ENCODE measurements around the gene SLC24A1. TPM values are rescaled to one million over a fixed set of nuclear protein-coding genes. Genes with fewer than 3 reads are reported as not detected.

The SLC24A1 gene
- total RNA-seq, 4 donors from 2014 or later, result 2.0 to 12.3 (median 8.8) TPM

DNA sequence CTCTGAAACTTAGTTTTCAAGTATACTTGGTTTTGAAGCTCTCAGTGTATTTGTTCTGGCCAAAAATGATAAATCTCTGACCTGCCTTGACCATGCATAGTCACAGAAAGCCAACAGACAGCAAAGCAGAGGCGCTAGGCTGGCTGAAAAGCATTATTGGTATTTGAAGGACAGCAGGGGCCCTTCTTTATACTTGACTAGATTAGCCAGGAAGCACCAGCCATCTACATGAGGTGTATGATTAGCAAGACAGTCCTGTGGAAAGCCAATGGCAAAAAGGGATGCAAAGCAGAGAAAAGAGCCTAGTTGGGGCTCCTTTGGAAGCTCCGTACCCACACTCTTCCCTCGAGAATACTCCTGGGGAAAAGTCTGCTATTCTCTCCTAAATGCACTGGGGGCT, 7.8 kb downstream of the SLC24A1 start:
- intact Hi-C loops (cut with DNase I; ENCODE audit: low total_unique reads), result no loop called here
- no peaks in the 10 kb centered on the region for H3K27me3 ChIP-seq
- DNase-seq, result no peak
- no peaks in the 10 kb centered on the region for H3K9me3 ChIP-seq
- no peak overlapping the region for H3K4me3 ChIP-seq
- no peaks in the 10 kb centered on the region for H3K4me1 ChIP-seq
- no peak overlapping the region for H3K27ac ChIP-seq
- H3K36me3 ChIP-seq, result no peaks in the 10 kb centered on the region
- TF ChIP-seq, protein P1, sequence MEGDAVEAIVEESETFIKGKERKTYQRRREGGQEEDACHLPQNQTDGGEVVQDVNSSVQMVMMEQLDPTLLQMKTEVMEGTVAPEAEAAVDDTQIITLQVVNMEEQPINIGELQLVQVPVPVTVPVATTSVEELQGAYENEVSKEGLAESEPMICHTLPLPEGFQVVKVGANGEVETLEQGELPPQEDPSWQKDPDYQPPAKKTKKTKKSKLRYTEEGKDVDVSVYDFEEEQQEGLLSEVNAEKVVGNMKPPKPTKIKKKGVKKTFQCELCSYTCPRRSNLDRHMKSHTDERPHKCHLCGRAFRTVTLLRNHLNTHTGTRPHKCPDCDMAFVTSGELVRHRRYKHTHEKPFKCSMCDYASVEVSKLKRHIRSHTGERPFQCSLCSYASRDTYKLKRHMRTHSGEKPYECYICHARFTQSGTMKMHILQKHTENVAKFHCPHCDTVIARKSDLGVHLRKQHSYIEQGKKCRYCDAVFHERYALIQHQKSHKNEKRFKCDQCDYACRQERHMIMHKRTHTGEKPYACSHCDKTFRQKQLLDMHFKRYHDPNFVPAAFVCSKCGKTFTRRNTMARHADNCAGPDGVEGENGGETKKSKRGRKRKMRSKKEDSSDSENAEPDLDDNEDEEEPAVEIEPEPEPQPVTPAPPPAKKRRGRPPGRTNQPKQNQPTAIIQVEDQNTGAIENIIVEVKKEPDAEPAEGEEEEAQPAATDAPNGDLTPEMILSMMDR (IDR thresholded peaks at IDR 0.05), result no peak
- TF ChIP-seq POLR2A (IDR thresholded peaks at IDR 0.05), result no peak

DNA sequence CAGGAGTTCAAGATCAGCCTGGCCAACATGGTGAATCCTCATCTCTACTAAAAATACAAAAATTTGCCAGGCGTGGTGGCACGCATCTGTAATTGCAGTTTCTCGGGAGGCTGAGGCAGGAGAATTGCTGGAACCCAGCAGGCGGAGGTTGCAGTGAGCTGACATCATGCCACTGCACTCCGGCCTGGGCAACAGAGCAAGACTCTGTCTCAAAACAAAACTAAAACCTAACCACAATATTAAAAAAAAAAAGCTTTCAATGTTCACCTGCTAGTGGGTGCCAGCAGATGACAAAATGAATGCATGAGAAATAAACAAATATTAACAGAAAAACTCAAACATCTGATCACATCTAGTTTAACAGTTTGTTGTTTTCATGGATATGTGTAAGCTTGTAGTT, 9.0 kb downstream of the SLC24A1 start:
- no peaks in the 10 kb centered on the region for H3K9me3 ChIP-seq
- intact Hi-C loops (cut with DNase I; ENCODE audit: low total_unique reads), result no loop called here
- DNase-seq, result no peak
- H3K27ac ChIP-seq, result no peak overlapping the region
- no peak overlapping the region for H3K4me3 ChIP-seq
- H3K27me3 ChIP-seq, result no peaks in the 10 kb centered on the region
- TF ChIP-seq, protein P1 (IDR thresholded peaks at IDR 0.05), result no peak
- TF ChIP-seq POLR2A (IDR thresholded peaks at IDR 0.05), result no peak
- H3K4me1 ChIP-seq, result no peaks in the 10 kb centered on the region
- H3K36me3 ChIP-seq, result no peaks in the 10 kb centered on the region

DNA sequence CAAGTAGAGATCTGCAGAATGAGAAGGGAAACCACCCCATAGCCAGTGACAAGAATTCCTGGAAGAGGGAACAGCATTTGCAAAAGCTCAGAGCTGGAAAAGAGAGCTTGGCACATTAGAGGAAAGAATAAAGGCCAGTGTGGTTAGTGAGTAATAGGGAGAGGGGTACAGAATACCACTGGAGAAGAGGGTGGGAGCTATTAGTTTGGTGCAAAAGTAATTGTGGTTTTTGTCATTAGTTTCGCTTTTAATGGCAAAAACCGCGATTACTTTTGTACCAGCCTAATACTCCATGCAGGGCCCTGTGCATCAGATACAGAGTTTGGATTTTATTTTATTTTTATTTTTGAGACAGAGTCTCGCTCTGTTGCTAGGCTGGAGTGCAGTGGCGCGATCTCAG, 9.8 kb downstream of the SLC24A1 start:
- Histone ChIP-seq H3K27me3 (no peaks in the 10 kb centered on the region), H3K27ac (no peak overlapping the region), H3K9me3 (no peaks in the 10 kb centered on the region), H3K4me1 (no peaks in the 10 kb centered on the region), H3K4me3 (no peak overlapping the region), H3K36me3 (no peaks in the 10 kb centered on the region)
- TF ChIP-seq POLR2A (IDR thresholded peaks at IDR 0.05), result no peak
- TF ChIP-seq, protein P1 (IDR thresholded peaks at IDR 0.05), result no peak
- DNase-seq, result no peak
- intact Hi-C loops (cut with DNase I; ENCODE audit: low total_unique reads), result no loop called here

DNA sequence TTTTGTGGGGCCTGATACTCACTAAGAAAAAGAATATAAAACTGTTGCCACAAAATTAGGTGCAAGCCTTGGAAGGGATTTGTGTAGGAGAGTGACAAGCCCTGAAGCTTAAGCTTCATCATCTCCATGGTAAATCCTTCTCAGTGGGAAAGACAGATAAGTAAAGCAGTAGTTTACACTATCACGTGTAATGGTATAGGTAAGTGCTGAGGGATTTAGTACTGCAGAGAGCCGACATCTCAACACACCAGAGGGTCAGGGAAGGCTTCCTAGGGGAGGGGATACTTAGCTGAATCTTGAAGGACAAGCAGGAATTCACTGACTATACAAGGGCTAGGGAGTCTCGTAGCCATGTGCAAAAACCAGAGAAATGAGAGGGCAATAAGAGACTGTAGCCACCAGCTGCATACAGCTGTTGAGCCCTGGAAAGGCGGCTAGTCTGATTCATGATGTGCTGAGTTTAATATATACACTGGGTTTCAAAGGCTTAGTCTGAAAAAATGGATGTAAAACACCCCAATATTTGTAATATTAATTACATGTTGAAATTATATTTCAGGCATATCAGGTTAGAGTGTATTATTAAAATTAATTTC, 11.1 kb downstream of the SLC24A1 start:
- no peaks in the 10 kb centered on the region for H3K36me3 ChIP-seq
- no peaks in the 10 kb centered on the region for H3K27me3 ChIP-seq
- TF ChIP-seq, protein P1 (IDR thresholded peaks at IDR 0.05), result no peak
- H3K9me3 ChIP-seq, result no peaks in the 10 kb centered on the region
- no peaks in the 10 kb centered on the region for H3K4me1 ChIP-seq
- no peak overlapping the region for H3K4me3 ChIP-seq
- intact Hi-C loops (cut with DNase I; ENCODE audit: low total_unique reads), result no loop called here
- no peak overlapping the region for H3K27ac ChIP-seq
- DNase-seq, result no peak

DNA sequence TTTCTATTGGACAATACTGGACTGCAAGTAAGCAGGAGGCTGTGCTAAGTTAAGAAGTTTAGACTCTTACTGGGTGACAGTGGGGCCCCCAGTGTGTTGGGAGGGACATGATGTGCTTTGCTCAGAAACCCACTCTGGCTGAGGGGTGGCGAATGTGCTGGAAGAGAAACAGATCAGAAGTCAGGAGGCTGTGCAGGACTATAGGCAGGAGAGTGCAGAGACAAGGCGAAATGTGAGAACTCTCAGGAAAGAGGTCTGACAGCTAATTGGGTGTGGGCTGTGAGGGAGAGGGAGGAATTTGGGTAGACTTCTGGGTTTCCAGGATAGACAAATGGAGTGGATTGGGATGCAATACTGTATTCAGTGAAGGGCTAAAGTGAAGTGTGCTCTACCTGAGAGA, 12.0 kb downstream of the SLC24A1 start:
- H3K9me3 ChIP-seq, result no peaks in the 10 kb centered on the region
- no peak for DNase-seq
- intact Hi-C loops (cut with DNase I; ENCODE audit: low total_unique reads), result no loop called here
- no peak overlapping the region for H3K4me3 ChIP-seq
- no peak overlapping the region for H3K27ac ChIP-seq
- no peaks in the 10 kb centered on the region for H3K36me3 ChIP-seq
- H3K27me3 ChIP-seq, result no peaks in the 10 kb centered on the region
- TF ChIP-seq, protein P1 (IDR thresholded peaks at IDR 0.05), result no peak
- no peak for TF ChIP-seq POLR2A (IDR thresholded peaks at IDR 0.05)
- H3K4me1 ChIP-seq, result peaks cover 0 to 5% of the 10 kb centered on the region in 2 donors
